HEK293 (cell line): ENCODE measurements around the gene SLC38A3.
A peak's percentile ranks its signal among the peaks of the same experiment; 100 is the strongest.

Experiments used
- GLIS2 ChIP-seq: fragments of 450-650 bp; formaldehyde crosslinking; IDR thresholded peaks from 2 replicates; pipeline ENCODE4 v1.5.1; 2016; ENCODE audit warnings: missing biosample characterization, missing genetic modification characterization
- KLF1 ChIP-seq: fragments of 450-650 bp; formaldehyde crosslinking; IDR thresholded peaks from 2 replicates; pipeline ENCODE4 v1.5.1; 2016; ENCODE audit warnings: missing biosample characterization, missing genetic modification characterization
- SP3 ChIP-seq: fragments of 450-650 bp; formaldehyde crosslinking; IDR thresholded peaks from 2 replicates; pipeline ENCODE4 v1.5.1; 2016; ENCODE audit warnings: missing biosample characterization, missing genetic modification characterization
- SP7 ChIP-seq: fragments of 450-650 bp; formaldehyde crosslinking; IDR thresholded peaks from 2 replicates; pipeline ENCODE4 v1.5.1; 2016; ENCODE audit warnings: missing biosample characterization, missing genetic modification characterization
- TSHZ1 ChIP-seq: fragments of 450-650 bp; formaldehyde crosslinking; IDR thresholded peaks from 2 replicates; pipeline ENCODE4 v1.5.1; 2016; ENCODE audit warnings: missing biosample characterization, missing genetic modification characterization, borderline replicate concordance
- ZBTB11 ChIP-seq: fragments of 450-650 bp; formaldehyde crosslinking; conservative IDR thresholded peaks from 2 replicates; pipeline ENCODE4 v1.5.1; 2016; ENCODE audit warnings: low read depth, missing biosample characterization, missing genetic modification characterization
- ZBTB17 ChIP-seq: fragments of 450-650 bp; formaldehyde crosslinking; IDR thresholded peaks from 2 replicates; pipeline ENCODE4 v1.5.1; 2016; ENCODE audit warnings: missing biosample characterization, missing genetic modification characterization
- ZBTB6 ChIP-seq: fragments of 450-650 bp; formaldehyde crosslinking; IDR thresholded peaks from 2 replicates; pipeline ENCODE4 v1.5.1; 2017; ENCODE audit warnings: missing biosample characterization, missing genetic modification characterization
- ZBTB8A ChIP-seq: fragments of 450-650 bp; formaldehyde crosslinking; IDR thresholded peaks from 2 replicates; pipeline ENCODE4 v1.5.1; 2016; ENCODE audit warnings: missing biosample characterization, missing genetic modification characterization
- ZFHX2 ChIP-seq: fragments of 450-650 bp; formaldehyde crosslinking; conservative IDR thresholded peaks from 2 replicates; pipeline ENCODE4 v1.5.1; 2016; ENCODE audit warnings: missing biosample characterization, missing genetic modification characterization
- ZNF112 ChIP-seq: fragments of 450-650 bp; formaldehyde crosslinking; IDR thresholded peaks from 2 replicates; pipeline ENCODE4 v1.5.0; 2017; ENCODE audit warnings: missing biosample characterization, missing genetic modification characterization
- ZNF600 ChIP-seq: fragments of 450-650 bp; formaldehyde crosslinking; IDR thresholded peaks from 2 replicates; pipeline ENCODE4 v1.5.1; 2016; ENCODE audit warnings: missing biosample characterization, missing genetic modification characterization
- ZNF610 ChIP-seq: fragments of 450-650 bp; formaldehyde crosslinking; IDR thresholded peaks from 2 replicates; pipeline ENCODE4 v1.5.1; 2016; ENCODE audit warnings: missing biosample characterization, missing genetic modification characterization, borderline replicate concordance
- ZNF629 ChIP-seq: fragments of 450-650 bp; formaldehyde crosslinking; IDR thresholded peaks from 2 replicates; pipeline ENCODE4 v1.5.1; 2017; ENCODE audit warnings: missing biosample characterization, missing genetic modification characterization
- ZNF660 ChIP-seq: fragments of 450-650 bp; IDR thresholded peaks from 2 replicates; pipeline ENCODE4 v1.5.1; 2018; ENCODE audit warnings: missing biosample characterization, mild to moderate bottlenecking, missing genetic modification characterization
- ZNF76 ChIP-seq: fragments of 450-650 bp; formaldehyde crosslinking; IDR thresholded peaks from 2 replicates; pipeline ENCODE4; 2016; ENCODE audit warnings: low read depth, missing biosample characterization, missing genetic modification characterization, borderline replicate concordance
- ZNF776 ChIP-seq: fragments of 450-650 bp; formaldehyde crosslinking; IDR thresholded peaks from 2 replicates; pipeline ENCODE4 v1.5.0; 2017; ENCODE audit warnings: missing biosample characterization, missing genetic modification characterization, borderline replicate concordance

Gene SLC38A3

GRCh38 chr3:50260027-50260941 lies 55.2 kb downstream of the SLC38A3 start (continued):
- peak; percentile 42; the same call in 1 of the 2 replicates for TF ChIP-seq ZBTB8A (tag by site-specific recombination)
- TF ChIP-seq ZNF776 (tag by site-specific recombination) = no peak
- TF ChIP-seq TSHZ1 (tag by site-specific recombination) = 0 out of 2 replicates have a peak, but pooled peaks have one; percentile 36
- TF ChIP-seq ZNF76 (tag by site-specific recombination) = 0 out of 2 replicates have a peak, but pooled peaks have one; percentile 23
- TF ChIP-seq ZBTB6 (tag by site-specific recombination) = peak; percentile 42; the same call in 1 of the 2 replicates
- TF ChIP-seq GLIS2 (tag by site-specific recombination) = peak; percentile 66
- TF ChIP-seq ZNF600 (tag by site-specific recombination) = peak; percentile 45
- peak; percentile 77 for TF ChIP-seq ZFHX2 (tag by site-specific recombination)
- peak; percentile 75 for TF ChIP-seq ZBTB17 (tag by site-specific recombination)
- TF ChIP-seq ZBTB11 (tag by site-specific recombination) = peak; percentile 42; the same call in 1 of the 2 replicates
- TF ChIP-seq ZNF610 = peak; percentile 94
- TF ChIP-seq ZNF112 (tag by site-specific recombination) = no peak
- peak; percentile 59; the same call in 1 of the 2 replicates for TF ChIP-seq ZNF660 (tag by site-specific recombination)
- TF ChIP-seq KLF1 (tag by site-specific recombination) = 0 out of 2 replicates have a peak, but pooled peaks have one; percentile 20
- peak; percentile 72; the same call in 1 of the 2 replicates for TF ChIP-seq ZNF629 (tag by site-specific recombination)
- TF ChIP-seq SP7 (tag by site-specific recombination) = 0 out of 2 replicates have a peak, but pooled peaks have one; percentile 48
- peak; percentile 49 for TF ChIP-seq SP3
- TF ChIP-seq, all 188 proteins: peak for 38
